ENCODE measurements around the gene MON1A. TPM values are rescaled to one million over a fixed set of nuclear protein-coding genes. Genes with fewer than 3 reads are reported as not detected.

Gene MON1A
- total RNA-seq, 1 donor from 2014 or later = 13.8 TPM

DNA sequence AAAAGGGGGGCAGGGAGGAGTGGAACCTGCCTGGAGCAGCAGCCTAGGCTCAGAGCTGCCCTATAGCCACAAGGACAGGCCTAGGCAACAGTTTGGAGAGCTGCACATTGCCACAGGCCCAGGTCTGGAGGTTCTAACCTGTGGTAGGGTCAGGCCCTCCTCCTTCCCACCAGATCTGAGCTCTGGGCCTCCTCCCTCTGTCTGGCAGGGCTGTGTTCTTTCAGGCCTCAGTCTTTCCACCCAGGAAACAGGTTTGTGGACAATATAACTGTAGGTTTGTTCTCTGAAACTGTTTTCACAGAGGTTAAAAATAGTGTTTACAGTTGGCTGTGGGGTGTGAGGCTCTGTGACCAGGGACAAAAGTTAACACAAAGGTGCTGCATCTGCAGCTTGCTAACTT is 50.9 kb downstream of the MON1A start:
- Mint-ChIP-seq H3K27me3 (ENCODE audit: unreplicated experiment) (peaks cover 12% of the 10 kb centered on the region), H3K4me1 (ENCODE audit: unreplicated experiment) (no peaks in the 10 kb centered on the region), H3K27ac (ENCODE audit: unreplicated experiment) (no peak overlapping the region), H3K9me3 (ENCODE audit: unreplicated experiment) (no peaks in the 10 kb centered on the region), H3K4me3 (ENCODE audit: unreplicated experiment) (no peak overlapping the region), H3K36me3 (ENCODE audit: unreplicated experiment) (no peaks in the 10 kb centered on the region)
- TF ChIP-seq, protein P1, sequence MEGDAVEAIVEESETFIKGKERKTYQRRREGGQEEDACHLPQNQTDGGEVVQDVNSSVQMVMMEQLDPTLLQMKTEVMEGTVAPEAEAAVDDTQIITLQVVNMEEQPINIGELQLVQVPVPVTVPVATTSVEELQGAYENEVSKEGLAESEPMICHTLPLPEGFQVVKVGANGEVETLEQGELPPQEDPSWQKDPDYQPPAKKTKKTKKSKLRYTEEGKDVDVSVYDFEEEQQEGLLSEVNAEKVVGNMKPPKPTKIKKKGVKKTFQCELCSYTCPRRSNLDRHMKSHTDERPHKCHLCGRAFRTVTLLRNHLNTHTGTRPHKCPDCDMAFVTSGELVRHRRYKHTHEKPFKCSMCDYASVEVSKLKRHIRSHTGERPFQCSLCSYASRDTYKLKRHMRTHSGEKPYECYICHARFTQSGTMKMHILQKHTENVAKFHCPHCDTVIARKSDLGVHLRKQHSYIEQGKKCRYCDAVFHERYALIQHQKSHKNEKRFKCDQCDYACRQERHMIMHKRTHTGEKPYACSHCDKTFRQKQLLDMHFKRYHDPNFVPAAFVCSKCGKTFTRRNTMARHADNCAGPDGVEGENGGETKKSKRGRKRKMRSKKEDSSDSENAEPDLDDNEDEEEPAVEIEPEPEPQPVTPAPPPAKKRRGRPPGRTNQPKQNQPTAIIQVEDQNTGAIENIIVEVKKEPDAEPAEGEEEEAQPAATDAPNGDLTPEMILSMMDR (IDR thresholded peaks at IDR 0.05) = no peak
- no peak for DNase-seq (ENCODE audit: extremely low spot score, unreplicated experiment)

DNA sequence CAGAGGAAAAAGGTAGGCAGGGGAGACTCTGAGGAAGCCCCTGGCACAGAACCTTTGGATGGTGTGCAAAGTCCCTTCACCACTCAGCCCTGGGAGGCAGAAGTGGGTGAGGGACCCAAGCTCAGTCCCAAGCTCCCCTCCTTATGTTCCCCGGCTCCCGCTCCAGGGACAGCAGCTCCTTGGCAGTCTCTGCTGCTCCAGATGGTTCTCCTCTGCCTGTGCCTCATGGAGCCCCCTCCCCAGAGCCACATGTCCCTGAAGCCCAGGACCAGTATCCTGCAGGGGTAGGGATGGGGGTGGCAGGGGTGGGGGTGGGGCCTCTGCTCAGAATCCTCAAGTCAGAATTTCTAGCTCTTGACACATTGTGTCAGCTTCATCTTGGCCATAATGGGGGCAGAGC is 51.9 kb downstream of the MON1A start:
- Mint-ChIP-seq H3K4me3 (ENCODE audit: unreplicated experiment) (no peak overlapping the region), H3K9me3 (ENCODE audit: unreplicated experiment) (no peaks in the 10 kb centered on the region), H3K27ac (ENCODE audit: unreplicated experiment) (no peak overlapping the region), H3K36me3 (ENCODE audit: unreplicated experiment) (no peaks in the 10 kb centered on the region), H3K27me3 (ENCODE audit: unreplicated experiment) (peaks cover 12% of the 10 kb centered on the region), H3K4me1 (ENCODE audit: unreplicated experiment) (no peaks in the 10 kb centered on the region)
- DNase-seq (ENCODE audit: extremely low spot score, unreplicated experiment) = no peak
- TF ChIP-seq, protein P1 (IDR thresholded peaks at IDR 0.05) = no peak

DNA sequence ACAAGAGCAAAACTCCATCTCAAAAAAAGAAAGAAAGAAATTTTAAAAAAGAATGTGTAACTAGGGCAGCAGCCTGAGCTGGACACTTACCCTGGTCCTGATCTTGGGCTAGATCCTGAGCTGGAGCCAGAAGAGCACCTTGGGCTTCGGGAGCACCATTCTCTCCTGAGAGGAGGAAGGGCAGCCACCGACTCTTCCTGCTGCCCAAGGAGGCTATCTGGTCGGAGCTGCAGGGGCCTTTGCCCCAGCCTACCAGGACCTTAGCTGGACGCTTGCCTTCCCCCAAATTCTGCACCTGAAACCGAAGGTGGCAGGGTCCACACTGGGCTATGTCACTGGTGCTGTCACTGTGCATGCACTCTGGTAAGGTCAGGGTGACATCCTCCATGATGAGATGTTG is 53.0 kb downstream of the MON1A start:
- no peak overlapping the region for H3K27ac Mint-ChIP-seq (ENCODE audit: unreplicated experiment)
- no peak for DNase-seq (ENCODE audit: extremely low spot score, unreplicated experiment)
- no peaks in the 10 kb centered on the region for H3K4me1 Mint-ChIP-seq (ENCODE audit: unreplicated experiment)
- H3K9me3 Mint-ChIP-seq (ENCODE audit: unreplicated experiment) = no peaks in the 10 kb centered on the region
- no peak overlapping the region for H3K4me3 Mint-ChIP-seq (ENCODE audit: unreplicated experiment)
- H3K36me3 Mint-ChIP-seq (ENCODE audit: unreplicated experiment) = no peaks in the 10 kb centered on the region
- TF ChIP-seq, protein P1 (IDR thresholded peaks at IDR 0.05) = no peak
- peaks cover 3% of the 10 kb centered on the region for H3K27me3 Mint-ChIP-seq (ENCODE audit: unreplicated experiment)

DNA sequence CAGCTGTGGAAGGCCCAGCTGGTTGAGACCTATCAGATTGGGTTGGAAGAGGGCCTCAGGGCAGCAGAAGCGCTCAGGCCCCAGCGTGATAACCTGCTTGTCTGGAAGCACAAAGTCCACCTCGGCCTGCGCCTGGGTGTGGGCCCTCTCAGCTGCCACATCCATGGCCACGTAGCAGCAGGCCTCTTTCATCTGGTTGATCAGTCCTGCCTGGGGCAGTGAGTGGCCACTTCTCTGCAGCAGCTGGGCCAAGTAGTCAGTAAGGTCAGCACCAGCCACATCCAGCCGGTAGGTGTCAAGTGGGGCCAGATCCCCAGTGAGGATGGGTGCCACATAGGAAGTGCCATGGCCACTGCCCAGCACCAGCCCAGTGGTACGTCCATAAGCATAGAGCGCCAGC is 56.0 kb downstream of the MON1A start:
- no peak for DNase-seq (ENCODE audit: extremely low spot score, unreplicated experiment)
- Mint-ChIP-seq H3K36me3 (ENCODE audit: unreplicated experiment) (no peaks in the 10 kb centered on the region), H3K27me3 (ENCODE audit: unreplicated experiment) (peaks cover 16% of the 10 kb centered on the region), H3K4me3 (ENCODE audit: unreplicated experiment) (no peak overlapping the region), H3K27ac (ENCODE audit: unreplicated experiment) (no peak overlapping the region), H3K9me3 (ENCODE audit: unreplicated experiment) (no peaks in the 10 kb centered on the region), H3K4me1 (ENCODE audit: unreplicated experiment) (no peaks in the 10 kb centered on the region)
- TF ChIP-seq, protein P1 (IDR thresholded peaks at IDR 0.05) = no peak

DNA sequence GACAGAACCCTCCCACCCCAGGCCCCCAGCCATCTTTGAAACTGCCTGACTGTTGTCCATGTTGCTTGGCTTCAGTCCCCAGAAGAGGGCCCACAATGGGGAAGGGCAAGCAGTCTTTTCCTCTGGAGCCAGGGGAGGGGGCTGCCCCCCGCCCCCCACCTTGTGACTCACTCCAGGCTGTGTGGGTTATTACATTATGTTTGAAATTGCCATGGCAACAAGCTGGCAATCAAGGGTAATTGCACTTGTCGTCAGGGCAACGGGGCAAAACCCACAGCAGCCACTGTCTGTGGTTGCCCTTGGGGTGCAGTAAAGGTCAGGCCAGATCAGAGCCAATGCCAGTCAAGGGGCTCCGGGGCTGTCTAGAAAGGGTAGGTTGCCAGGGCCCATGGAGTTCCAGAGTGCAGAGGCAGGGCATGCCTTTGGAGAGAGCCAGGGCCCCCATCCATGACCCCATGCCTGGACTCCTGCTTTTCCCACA is 56.8 kb downstream of the MON1A start:
- H3K9me3 Mint-ChIP-seq (ENCODE audit: unreplicated experiment) = no peaks in the 10 kb centered on the region
- TF ChIP-seq, protein P1 (IDR thresholded peaks at IDR 0.05) = no peak
- DNase-seq (ENCODE audit: extremely low spot score, unreplicated experiment) = no peak
- H3K27me3 Mint-ChIP-seq (ENCODE audit: unreplicated experiment) = peaks cover 23% of the 10 kb centered on the region
- H3K27ac Mint-ChIP-seq (ENCODE audit: unreplicated experiment) = no peak overlapping the region
- no peaks in the 10 kb centered on the region for H3K4me1 Mint-ChIP-seq (ENCODE audit: unreplicated experiment)
- no peaks in the 10 kb centered on the region for H3K36me3 Mint-ChIP-seq (ENCODE audit: unreplicated experiment)
- no peak overlapping the region for H3K4me3 Mint-ChIP-seq (ENCODE audit: unreplicated experiment)
